CD4-positive, alpha-beta T cell treated with Interleukin-4 for 1 hour (primary cell): Measurements from ENCODE around the gene DPM1.

ENCODE experiments used
- DNase-seq, 2 donors: peaks; one replicate each; pipeline ENCODE4 v3.0.0-alpha.2; 2020 to 2022

The DPM1 gene

GRCh38 chr20:50957798-50958614 lies at the start of gene DPM1:
DPM1 (minus strand) TSS chr20:50958532; CDS start chr20:50958523, 9 bp downstream.
- DNase-seq, result peak; percentile 37 to 88

DNA sequence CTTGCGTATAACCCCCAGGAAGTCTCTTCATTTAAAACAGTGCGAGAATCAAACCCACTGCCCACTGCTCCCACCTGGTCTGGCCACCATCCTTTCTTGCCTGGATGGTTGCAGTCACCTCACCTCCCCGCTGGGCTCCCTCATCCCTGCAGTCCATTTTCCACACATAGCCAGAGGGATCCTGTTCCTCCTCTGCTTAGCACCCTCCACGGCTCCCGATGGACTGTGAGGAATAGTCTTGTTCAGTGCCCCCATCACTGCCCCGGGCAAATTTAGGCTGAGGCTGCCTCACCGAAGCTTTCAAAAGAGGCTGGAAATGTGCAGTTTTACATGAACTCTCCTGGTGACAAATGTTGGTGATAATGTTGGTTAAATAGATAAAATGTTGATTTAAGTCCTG lies 46.9 kb upstream of the DPM1 start:
- DNase-seq, result no peak

GRCh38 chr20:51004781-51005180 lies 46.4 kb upstream of the DPM1 start:
- DNase-seq, result no peak

DNA sequence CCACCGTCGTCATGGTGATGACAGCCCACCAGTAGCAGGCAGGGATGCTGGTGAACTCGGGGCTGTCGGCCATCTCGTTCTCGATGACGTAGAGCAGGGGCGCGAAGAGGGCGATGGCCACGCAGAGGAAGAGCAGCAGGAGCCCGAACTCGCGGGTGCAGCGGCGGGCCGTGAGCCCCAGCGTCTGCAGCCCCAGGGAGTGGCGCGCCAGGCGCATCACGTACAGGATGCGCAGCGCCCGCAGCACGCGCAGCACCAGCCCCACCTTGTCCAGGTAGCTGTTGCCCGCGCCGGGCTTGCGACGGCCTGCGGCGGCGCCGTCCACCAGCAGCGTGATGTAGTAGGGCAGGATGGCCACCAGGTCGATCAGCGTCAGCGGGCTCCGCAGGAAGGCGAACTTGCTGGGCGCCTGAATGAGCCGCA lies 46.0 kb upstream of the DPM1 start:
- DNase-seq, result no peak

DNA sequence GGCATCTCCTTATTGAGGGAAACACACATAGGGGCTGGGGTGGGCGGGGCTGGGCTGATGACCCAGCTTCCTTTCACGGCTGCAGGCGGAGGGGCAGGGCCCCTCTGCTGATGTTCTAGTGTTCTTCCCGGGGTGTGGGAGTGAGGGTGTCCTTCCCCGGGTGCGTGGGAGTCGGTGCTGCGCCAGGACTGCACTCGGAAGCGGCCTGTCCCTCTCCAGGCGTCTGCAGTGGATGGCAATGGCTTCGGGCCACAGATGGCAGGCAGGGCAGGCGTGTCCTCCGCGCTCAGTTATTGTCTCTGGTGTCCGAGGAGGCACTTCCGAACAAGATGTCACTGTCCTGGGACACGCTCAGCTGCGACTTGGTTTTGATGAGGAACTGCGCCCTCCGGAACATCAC lies 45.4 kb upstream of the DPM1 start:
- DNase-seq, result no peak

DNA sequence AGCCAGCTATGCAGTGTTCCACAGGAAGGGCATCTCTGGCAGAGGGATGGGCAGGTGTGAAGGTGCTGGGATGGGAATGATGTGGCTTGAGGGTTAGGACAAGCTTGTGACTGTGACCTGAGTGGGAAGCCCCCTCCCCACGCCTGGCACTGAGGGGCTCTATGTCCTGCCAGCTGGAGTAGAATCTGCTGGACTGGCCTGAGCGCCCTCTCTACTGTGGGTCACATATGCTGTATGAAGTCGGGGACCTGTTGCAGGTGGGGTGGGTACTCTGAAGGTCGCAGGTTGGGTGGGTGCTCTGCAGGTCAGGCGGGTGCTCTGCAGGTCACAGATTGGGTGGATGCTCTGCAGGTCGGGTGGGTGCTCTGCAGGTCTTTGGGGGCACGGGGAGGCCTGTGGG lies 44.3 kb upstream of the DPM1 start:
- no peak for DNase-seq

GRCh38 chr20:51001430-51002265 lies 43.3 kb upstream of the DPM1 start:
- DNase-seq, result no peak

DNA sequence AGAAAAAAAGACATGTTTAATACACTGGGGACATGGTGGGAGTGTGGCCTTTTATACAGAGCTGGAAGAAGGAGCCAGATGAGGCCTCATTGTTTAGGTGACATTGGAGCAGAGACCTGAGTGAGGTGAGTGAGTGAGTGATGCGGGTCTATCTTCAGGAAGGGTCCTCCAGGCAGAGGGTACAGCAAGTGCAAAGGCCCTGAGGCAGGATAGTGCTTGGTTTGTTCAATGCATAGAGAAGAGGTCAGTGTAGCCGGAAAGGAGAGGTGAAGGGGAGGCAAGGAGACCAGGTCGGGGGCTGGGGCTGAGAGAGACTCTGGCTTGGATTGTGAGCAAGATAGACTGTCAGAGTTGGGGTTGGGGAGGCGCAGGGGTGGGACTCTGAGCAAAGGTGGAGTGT lies 41.0 kb upstream of the DPM1 start:
- no peak for DNase-seq

GRCh38 chr20:50996901-50997865 lies 38.9 kb upstream of the DPM1 start:
- no peak for DNase-seq

DNA sequence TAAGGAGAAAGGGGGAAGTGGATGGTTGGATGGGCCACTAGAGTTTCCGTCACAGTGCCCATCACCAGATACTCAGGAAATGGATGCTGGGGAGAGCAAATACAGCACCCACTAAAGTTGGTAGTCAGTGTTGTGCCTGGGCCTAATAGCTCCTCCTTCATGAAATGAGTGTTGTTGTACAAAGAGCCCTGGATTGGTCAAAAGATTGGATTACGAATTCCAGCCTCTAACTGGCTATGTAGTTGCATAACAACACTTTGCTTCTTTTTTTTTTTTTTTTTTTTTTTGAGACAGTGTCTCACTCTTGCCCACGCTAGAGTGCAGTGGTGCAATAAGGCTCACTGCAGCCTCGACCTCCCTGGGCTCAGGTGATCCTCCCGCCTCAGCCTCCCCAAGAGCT lies 37.2 kb upstream of the DPM1 start:
- no peak for DNase-seq

- DNase-seq, result no peak
These were observed 35.5 kb upstream of the DPM1 start for GRCh38 chr20:50993876-50994275.

GRCh38 chr20:50992733-50993457 lies 34.6 kb upstream of the DPM1 start:
- peak; percentile 43 to 44 for DNase-seq

- DNase-seq, result no peak
These were observed 34.0 kb upstream of the DPM1 start for GRCh38 chr20:50992336-50992732.

- DNase-seq, result no peak
These were observed 32.7 kb upstream of the DPM1 start for GRCh38 chr20:50991076-50991475.

DNA sequence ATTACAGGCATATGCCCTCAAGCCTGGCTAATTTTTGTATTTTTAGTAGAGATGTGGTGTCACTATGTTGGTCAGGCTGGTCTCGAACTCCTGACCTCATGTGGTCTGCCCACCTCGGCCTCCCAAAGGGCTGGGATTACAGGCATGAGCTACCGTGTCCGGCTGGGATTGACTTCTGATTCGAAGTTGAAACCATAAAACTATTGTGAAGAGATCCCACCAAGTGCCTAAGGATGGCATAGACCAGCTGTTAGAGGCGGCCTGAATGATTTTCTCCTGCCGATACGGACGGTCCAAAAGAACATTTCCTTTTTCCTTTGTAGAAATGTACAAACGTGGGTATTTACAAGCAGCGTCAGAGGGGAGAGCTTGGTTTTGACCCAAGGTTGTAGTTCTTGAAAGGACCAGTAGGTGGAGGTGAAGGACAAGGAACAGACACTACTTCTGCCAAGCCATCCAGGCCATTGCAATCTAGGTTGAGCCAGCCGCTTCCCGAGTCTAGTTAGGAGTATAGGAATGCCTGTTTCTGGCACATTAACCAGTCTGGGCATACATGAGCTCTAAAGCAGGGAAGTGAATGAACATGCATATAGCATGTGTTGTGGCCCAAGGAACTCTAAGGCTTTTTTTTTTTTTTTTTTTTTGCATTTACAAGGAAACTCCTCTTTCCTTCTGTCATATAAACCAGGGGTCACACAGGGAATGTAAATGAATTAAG lies 29.3 kb upstream of the DPM1 start:
- peak; percentile 64 to 80 for DNase-seq

GRCh38 chr20:50983321-50983720 lies 25.0 kb upstream of the DPM1 start:
- no peak for DNase-seq

- no peak for DNase-seq
These were observed 24.0 kb upstream of the DPM1 start for GRCh38 chr20:50982363-50982762.

DNA sequence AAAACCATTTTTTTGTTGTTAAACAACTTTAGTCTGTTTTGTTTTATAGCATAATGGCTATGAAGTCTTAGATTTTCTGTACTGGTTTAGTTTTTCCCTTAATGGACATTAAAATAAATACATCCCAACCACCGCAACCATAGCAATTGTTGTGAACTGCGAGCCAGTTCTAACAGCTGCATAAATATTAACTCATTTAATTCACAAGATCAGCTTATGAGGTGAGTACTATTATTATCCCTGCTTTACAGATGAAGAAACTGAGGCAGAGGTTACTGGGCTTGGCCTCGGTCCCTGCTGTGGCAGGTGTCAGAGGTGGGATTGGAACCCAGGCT lies 23.3 kb upstream of the DPM1 start:
- DNase-seq, result no peak

- DNase-seq, result peak; percentile 60 to 61
These were observed 22.8 kb upstream of the DPM1 start for GRCh38 chr20:50980851-50981713.

- peak in 1 of 2 donors; percentile 23 for DNase-seq
These were observed 21.8 kb upstream of the DPM1 start for GRCh38 chr20:50980071-50980681.
